Loucy (cell line): ENCODE data around the gene TSPYL6.

Source experiments
- H2AFZ ChIP-seq: fragments of 200-600 bp; sonication (generic); 2 replicates; pipeline ENCODE4 v1.6.0; 2016; ENCODE audit warnings: antibody characterized with exemption, mild to moderate bottlenecking, low read length, moderate library complexity
- H3F3A ChIP-seq: fragments of 200-600 bp; 2 replicates; pipeline ENCODE4 v1.6.0; 2016; ENCODE audit warnings: antibody characterized with exemption, low read depth, mild to moderate bottlenecking
- H3K27me3 ChIP-seq: fragments of 200-600 bp; sonication (generic); 2 replicates; pipeline ENCODE4 v1.6.1; 2014; ENCODE audit warnings: low read length, mild to moderate bottlenecking; ENCODE audit not compliant: insufficient read depth, poor library complexity, severe bottlenecking
- H3K36me3 ChIP-seq: fragments of 200-600 bp; sonication (generic); 2 replicates; pipeline ENCODE4 v1.6.1; 2016; ENCODE audit warnings: low read length; ENCODE audit not compliant: insufficient read depth
- H3K4me1 ChIP-seq: fragments of 200-600 bp; sonication (generic); 2 replicates; pipeline ENCODE4 v1.5.1; 2014; ENCODE audit warnings: low read length, mild to moderate bottlenecking; ENCODE audit not compliant: insufficient read depth, poor library complexity, severe bottlenecking
- H3K4me2 ChIP-seq: fragments of 200-600 bp; sonication (generic); 2 replicates; pipeline ENCODE4 v1.6.0; 2014; ENCODE audit warnings: antibody characterized with exemption, low read length, low read depth, mild to moderate bottlenecking; ENCODE audit not compliant: poor library complexity, severe bottlenecking
- H3K4me3 ChIP-seq: fragments of 200-600 bp; sonication (generic); 2 replicates; pipeline ENCODE4 v1.5.1; 2014; ENCODE audit warnings: low read length, mild to moderate bottlenecking, mixed read lengths; ENCODE audit not compliant: poor library complexity, severe bottlenecking
- H3K79me2 ChIP-seq: fragments of 200-600 bp; sonication (generic); 2 replicates; pipeline ENCODE4 v1.6.1; 2014; ENCODE audit warnings: low read length; ENCODE audit not compliant: insufficient read depth
- H3K9ac ChIP-seq: fragments of 200-600 bp; sonication (generic); 2 replicates; pipeline ENCODE4 v1.6.0; 2014; ENCODE audit warnings: mild to moderate bottlenecking, low read depth, low read length, moderate library complexity; ENCODE audit not compliant: poor library complexity, severe bottlenecking
- H3K9me2 ChIP-seq: fragments of 200-600 bp; sonication (generic); replicated peaks from 2 replicates; pipeline ENCODE4 v1.6.1; 2016; ENCODE audit warnings: low read depth, low read length, mixed read lengths
- H3K9me3 ChIP-seq: fragments of 200-600 bp; sonication (generic); 2 replicates; pipeline ENCODE4 v1.6.1; 2014; ENCODE audit warnings: mild to moderate bottlenecking, antibody characterized with exemption, low read length, low read depth; ENCODE audit not compliant: insufficient read depth
- H4K20me1 ChIP-seq: fragments of 200-600 bp; sonication (generic); 2 replicates; pipeline ENCODE4 v1.6.0; 2014; ENCODE audit warnings: antibody characterized with exemption, low read length, mild to moderate bottlenecking; ENCODE audit not compliant: insufficient read depth, poor library complexity, severe bottlenecking
- CTCF ChIP-seq: fragments of 200-600 bp; sonication (generic); conservative IDR thresholded peaks from 2 replicates; pipeline ENCODE4 v1.5.1; 2014; ENCODE audit warnings: mild to moderate bottlenecking, antibody characterized with exemption, low read length
- EZH2phosphoT487 ChIP-seq: fragments of 200-600 bp; IDR thresholded peaks from 2 replicates; pipeline ENCODE4 v1.6.1; 2018; ENCODE audit warnings: antibody characterized with exemption, mild to moderate bottlenecking, moderate library complexity, borderline replicate concordance

TSPYL6 gene

GRCh38 chr2:54287532-54287931 lies 31.5 kb upstream of the TSPYL6 start:
- Histone ChIP-seq H3K27me3 (no peaks in the 10 kb centered on the region), H3K9me3 (no peaks in the 10 kb centered on the region)

GRCh38 chr2:54285451-54285850 lies 29.4 kb upstream of the TSPYL6 start:
- Histone ChIP-seq H3K27me3 (no peaks in the 10 kb centered on the region), H3K4me3 (no peak overlapping the region), H3K36me3 (no peaks in the 10 kb centered on the region), H3K9me2 (no peaks in the 10 kb centered on the region), H3K4me1 (peaks cover 5% of the 10 kb centered on the region), H3K4me2 (no peak overlapping the region), H4K20me1 (no peaks in the 10 kb centered on the region), H3K9ac (no peak overlapping the region), H3K9me3 (no peaks in the 10 kb centered on the region), H3F3A (no peaks in the 10 kb centered on the region), H3K79me2 (no peaks in the 10 kb centered on the region), H2AFZ (no peak overlapping the region)
- TF ChIP-seq EZH2phosphoT487 (no peak), CTCF (no peak)

More at GRCh38 chr2:54287532-54287931, 31.5 kb upstream of the TSPYL6 start:
- no peak overlapping the region for H3K4me3 ChIP-seq
- no peaks in the 10 kb centered on the region for H4K20me1 ChIP-seq
- H3F3A ChIP-seq = no peaks in the 10 kb centered on the region
- H2AFZ ChIP-seq = no peak overlapping the region
- TF ChIP-seq EZH2phosphoT487 (no peak), CTCF (no peak)
- H3K9ac ChIP-seq = no peak overlapping the region
- no peak overlapping the region for H3K4me2 ChIP-seq
- H3K4me1 ChIP-seq = peaks cover 5% of the 10 kb centered on the region
- H3K79me2 ChIP-seq = no peaks in the 10 kb centered on the region
- H3K9me2 ChIP-seq = no peaks in the 10 kb centered on the region
- H3K36me3 ChIP-seq = no peaks in the 10 kb centered on the region

- H3K9me2 ChIP-seq = no peaks in the 10 kb centered on the region
- H3F3A ChIP-seq = no peaks in the 10 kb centered on the region
- H3K9ac ChIP-seq = no peak overlapping the region
- no peaks in the 10 kb centered on the region for H3K79me2 ChIP-seq
- H3K4me1 ChIP-seq = peaks cover 5% of the 10 kb centered on the region
- TF ChIP-seq CTCF (no peak), EZH2phosphoT487 (no peak)
- H3K36me3 ChIP-seq = no peaks in the 10 kb centered on the region
- H3K4me2 ChIP-seq = no peak overlapping the region
- H3K4me3 ChIP-seq = no peak overlapping the region
- H3K27me3 ChIP-seq = no peaks in the 10 kb centered on the region
- H2AFZ ChIP-seq = no peak overlapping the region
- H4K20me1 ChIP-seq = no peaks in the 10 kb centered on the region
- H3K9me3 ChIP-seq = no peaks in the 10 kb centered on the region
Measured at GRCh38 chr2:54284826-54285225, 28.8 kb upstream of the TSPYL6 start.
